GM21367 (cell line): Measurements from ENCODE around the gene JAM2.
"Not testable (repeated sequence)": the region's sequence is repeated elsewhere in the genome, so short reads cannot be mapped to it uniquely, and the experiment has no call there.

Source experiments
- ATAC-seq: cut with Tn5 transposase; IDR thresholded peaks from one replicate; pipeline ENCODE4 v1.9.1; 2021; ENCODE audit not compliant: unreplicated experiment

The JAM2 gene

DNA sequence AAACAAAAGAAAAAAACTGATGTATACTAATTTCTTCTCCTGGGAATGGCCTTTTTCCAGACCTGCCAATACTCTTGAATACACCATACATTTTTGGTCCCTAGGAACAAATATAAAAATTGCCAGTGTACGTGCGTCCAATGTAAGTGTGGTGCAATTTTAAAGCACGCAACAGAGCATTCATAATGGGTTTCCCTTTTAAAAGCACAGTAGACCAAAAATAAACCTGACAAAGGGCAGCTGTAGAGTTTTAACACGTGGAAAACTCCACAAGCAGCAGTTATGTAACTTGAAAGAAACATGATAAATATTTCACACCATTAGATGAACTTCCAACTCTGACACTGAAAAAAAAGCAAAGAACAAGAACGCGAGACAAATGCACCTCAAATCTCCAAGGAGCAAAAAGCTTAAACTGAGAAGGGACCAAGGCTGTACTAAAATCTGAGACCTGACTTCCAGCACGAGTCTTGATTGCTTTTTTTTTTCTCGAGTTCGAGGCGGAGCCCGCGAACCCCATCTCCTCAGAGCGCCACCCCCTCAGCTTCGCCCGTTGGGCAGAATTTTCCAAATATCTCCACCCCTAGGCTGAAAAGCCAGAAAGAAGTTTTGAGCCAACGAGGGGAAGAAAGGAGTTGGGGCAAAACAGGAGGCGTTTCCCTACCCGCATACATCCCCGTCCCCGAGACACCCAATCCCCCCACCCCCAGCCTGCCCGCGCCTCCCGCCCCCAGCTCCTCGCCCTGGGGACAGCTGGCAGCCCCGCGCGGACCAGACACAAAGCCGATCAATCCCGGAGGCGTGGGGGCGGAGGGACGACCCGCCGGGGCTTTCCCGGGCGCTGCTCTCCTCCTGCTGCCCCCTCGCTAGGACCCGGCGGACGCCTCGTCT, at the start of gene JAM2:
TSS of gene JAM2 (plus strand) at position 599 of the 891 bp plus-strand sequence. CDS start 564 bp downstream, outside the sequence.
- peak; percentile 44 for ATAC-seq

- no peak for ATAC-seq
These were observed 49.2 kb upstream of the JAM2 start for GRCh38 chr21:25589887-25590286.

DNA sequence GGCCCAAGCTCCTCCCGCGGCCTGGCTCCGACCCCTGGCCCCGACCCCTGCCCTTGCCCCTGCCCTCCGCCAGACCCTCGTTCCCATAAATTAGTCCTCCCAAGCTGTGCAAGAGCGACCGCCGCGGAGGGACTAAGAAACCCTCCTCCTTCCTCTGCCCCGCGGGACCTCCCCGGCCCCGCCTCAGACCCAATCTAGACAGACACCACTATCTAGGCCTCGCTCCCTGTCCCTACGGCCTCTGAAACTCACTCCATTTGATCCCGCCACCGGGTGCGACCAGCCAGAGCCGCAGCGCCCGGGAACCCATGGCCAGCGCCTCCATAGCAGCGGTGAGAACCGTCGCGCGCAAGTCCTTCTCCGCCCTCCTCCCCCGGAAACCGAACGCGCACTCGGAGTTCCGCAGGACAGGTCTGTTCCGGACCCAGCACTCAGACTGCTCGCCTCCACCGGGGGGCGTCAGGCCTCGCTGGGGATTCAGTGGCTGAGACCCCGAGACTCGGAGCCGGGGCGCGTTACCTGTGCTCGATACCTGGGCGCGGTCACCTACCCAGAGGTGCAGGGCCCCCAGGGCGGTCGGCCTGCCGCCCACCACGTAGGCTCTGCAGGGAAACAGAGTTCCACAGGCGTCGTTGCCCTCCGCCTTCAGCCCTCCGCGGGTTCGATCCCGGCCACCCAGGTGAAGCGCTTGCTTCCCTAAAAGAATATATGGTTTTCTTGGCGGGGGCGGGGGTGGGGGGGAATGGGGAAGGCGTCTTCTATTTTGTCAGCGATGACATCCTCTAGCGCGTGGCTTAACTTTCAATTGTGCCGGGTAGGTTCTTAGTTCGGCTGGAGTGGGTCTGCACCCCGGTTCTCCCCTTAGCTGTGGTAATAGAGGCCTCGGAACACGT, 31.7 kb upstream of the JAM2 start, which contains the start of gene MRPL39:
TSS of gene MRPL39 (minus strand) at position 331 of the 893 bp plus-strand sequence. CDS start at position 325, 6 bp downstream.
- ATAC-seq = peak; percentile 89

DNA sequence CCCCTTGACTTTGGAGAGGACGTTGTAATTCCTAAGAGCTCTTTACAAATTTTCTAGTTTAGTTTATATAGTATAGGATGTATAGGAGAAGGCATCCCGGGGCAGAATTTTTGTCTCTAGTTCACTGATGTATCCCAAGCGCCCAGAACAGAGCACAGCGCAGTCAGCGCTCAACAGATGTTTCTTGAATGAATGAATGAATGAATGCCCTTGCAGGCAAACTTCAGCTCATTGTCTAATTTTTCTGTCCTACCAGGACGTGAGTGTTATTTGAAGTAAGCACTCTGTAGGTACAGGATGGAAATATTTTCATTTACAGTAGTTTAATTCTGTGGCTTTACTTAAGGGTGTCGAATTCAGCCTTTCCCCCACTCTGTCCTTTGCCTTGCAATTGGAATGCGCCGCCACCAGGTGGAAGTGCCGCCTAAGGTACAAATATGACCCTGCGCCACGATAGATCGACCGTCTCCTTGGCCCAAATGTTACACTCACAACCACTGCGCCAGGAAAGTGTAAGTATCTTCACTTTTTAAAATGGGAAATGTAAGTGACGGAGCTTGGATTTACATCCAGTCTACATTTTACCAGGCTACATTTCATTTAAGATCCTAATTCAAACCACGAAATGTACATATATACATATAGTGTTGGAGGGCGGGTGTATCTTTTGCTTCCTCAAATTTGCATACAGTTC, 30.9 kb upstream of the JAM2 start:
- peak; percentile 87 for ATAC-seq

DNA sequence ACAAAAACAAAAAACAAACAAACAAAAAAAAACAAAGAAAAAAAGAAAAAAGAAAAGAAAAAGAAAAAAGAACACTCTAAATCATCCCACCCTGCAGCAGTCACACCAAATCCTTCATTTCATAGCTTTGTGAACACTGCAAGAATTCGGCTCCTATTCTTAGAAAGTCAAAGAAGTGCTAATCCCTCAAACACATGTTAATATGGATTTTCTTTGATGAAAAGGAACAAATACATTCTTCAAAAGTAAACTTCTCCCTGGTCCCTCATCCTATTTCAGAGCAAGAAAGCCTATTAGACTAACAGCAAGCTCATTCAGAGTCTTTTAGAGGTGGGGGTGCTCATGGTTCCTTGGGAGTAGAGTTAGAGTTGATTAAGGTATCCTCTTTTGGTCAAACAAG, 24.6 kb upstream of the JAM2 start:
- no peak for ATAC-seq

- ATAC-seq = no peak
These were observed 23.2 kb upstream of the JAM2 start for GRCh38 chr21:25615880-25616279.

- ATAC-seq = no peak
These were observed 19.9 kb upstream of the JAM2 start for GRCh38 chr21:25619198-25619597.

DNA sequence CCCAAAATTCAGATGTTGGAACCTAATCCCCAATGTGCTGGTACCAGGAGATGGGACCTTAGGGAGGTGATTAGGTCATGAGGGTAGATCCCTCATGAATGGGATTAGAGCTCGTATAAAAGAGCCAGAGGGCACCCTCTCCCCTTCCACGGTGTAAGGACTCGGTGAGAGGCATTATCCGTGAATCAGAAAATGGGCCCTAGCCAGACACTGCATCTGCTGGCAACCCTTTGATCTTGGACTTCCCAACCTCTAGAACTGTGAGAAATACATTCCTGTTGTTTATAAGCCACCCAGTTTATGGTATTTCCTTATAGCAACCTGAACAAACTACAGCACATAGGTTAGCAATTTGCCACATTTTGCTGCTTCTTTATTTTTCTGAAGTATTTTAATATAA, 14.5 kb upstream of the JAM2 start:
- no peak for ATAC-seq

- ATAC-seq = no peak
These were observed 14.0 kb upstream of the JAM2 start for GRCh38 chr21:25625036-25625435.

DNA sequence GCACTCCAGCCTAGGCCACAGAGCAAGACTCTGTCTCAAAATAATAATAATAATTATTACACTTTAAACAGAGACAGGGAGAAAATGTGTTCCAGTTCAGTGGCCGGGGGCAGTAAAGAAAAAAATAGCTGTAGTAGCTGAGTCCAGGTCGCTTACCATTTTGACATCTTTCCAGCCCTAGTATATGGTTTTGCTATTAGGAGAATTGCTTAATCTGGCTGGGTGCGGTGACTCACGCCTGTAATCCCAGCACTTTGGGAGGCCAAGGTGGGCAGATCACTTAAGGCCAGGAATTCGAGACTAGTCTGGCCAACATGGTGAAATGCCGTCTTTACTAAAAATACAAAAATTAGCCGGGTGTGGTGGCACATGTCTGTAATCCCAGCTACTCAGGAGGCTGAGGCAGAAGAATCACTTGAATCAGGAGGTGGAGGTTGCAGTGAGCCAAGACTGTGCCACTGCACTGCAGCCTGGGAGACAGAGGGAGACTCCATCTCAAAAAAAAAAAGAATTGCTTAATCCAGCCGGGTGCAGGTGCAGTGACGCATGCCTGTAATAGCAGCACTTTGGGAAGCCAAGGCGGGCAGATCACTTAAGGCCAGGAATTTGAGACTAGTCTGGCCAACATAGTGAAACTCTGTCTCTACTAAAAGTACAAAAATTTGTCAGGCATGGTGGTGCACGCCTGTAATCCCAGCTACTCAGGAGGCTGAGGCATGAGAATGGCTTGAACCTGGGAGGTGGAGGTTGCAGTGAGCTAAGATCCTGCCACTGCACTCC, 13.1 kb upstream of the JAM2 start:
- ATAC-seq = not testable (repeated sequence)

DNA sequence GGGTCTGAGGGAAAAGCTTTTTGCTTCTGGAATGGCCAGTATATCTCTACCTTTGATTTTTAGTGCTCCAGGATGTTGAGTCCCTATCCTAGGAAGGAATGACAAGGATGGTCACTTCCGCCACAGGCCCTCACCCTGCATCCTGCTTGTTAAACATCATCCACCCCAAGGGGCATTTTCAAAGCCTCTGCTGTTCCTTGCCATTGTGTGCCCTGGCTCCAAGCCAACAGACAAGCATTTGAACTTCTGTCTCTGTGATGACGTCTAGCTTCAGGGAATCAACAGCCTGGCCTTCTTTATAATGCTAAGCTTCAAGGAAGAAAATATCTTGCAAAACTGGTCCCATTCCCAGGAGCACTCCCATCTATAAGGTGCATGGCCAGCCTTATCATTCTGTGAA, 12.3 kb upstream of the JAM2 start:
- ATAC-seq = no peak

GRCh38 chr21:25632296-25632695, 6.8 kb upstream of the JAM2 start:
- ATAC-seq = no peak

GRCh38 chr21:25635310-25635709, 3.7 kb upstream of the JAM2 start:
- ATAC-seq = no peak

DNA sequence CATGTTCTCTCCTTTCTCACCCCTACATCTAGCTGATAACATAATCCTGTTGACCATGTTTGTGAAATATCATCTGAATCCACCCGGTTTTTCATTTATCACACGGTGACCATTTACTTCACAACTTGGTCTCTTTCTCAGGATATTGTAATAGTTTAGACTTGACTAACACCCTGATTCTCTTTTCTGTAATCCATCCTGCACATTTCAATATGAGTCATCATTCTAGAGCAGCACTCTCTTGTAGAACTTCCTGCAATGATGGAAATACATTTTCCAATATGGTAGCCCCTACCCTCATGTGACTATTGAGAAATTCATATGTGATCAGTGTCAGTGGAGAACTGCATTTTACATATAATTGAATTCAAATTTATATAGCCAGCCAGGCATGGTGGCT, 2.3 kb upstream of the JAM2 start:
- no peak for ATAC-seq

- ATAC-seq = no peak
These were observed 1.0 kb upstream of the JAM2 start for GRCh38 chr21:25637851-25638659.

GRCh38 chr21:25639551-25640201, 618 bp downstream of the JAM2 start:
- peak; percentile 66 for ATAC-seq

- ATAC-seq = no peak
These were observed 1.3 kb downstream of the JAM2 start for GRCh38 chr21:25640202-25640942.

GRCh38 chr21:25640943-25641292, 1.9 kb downstream of the JAM2 start:
- no peak for ATAC-seq
